Tibial nerve (tissue), 4 donors: Measurements from ENCODE around the gene ZNF385B.

Source experiments
- EP300 ChIP-seq, 2 donors: sonication (generic); formaldehyde crosslinking; IDR thresholded peaks; one replicate each; pipeline ENCODE4 v1.6.1; 2017; ENCODE audit warnings: antibody characterized with exemption in 2 of 2, mild to moderate bottlenecking in 1 of 2
- POLR2A ChIP-seq, 2 donors: fragments of 450-650 bp; IDR thresholded peaks; one replicate each; pipeline ENCODE4 v1.6.1; 2017; ENCODE audit warnings: antibody characterized with exemption in 2 of 2, mild to moderate bottlenecking in 2 of 2, moderate library complexity in 2 of 2
- TF ChIP-seq, protein P1 (sequence below), 5 experiments: fragments of 200-600 bp in 3 of 5; fragments of 450-650 bp in 2 of 5; sonication (generic) in 3 of 5; IDR thresholded peaks; one replicate each; pipeline ENCODE4 v1.5.1; 2016 to 2019; ENCODE audit warnings: antibody characterized with exemption in 5 of 5, mild to moderate bottlenecking in 3 of 5, moderate library complexity in 2 of 5

DNA sequence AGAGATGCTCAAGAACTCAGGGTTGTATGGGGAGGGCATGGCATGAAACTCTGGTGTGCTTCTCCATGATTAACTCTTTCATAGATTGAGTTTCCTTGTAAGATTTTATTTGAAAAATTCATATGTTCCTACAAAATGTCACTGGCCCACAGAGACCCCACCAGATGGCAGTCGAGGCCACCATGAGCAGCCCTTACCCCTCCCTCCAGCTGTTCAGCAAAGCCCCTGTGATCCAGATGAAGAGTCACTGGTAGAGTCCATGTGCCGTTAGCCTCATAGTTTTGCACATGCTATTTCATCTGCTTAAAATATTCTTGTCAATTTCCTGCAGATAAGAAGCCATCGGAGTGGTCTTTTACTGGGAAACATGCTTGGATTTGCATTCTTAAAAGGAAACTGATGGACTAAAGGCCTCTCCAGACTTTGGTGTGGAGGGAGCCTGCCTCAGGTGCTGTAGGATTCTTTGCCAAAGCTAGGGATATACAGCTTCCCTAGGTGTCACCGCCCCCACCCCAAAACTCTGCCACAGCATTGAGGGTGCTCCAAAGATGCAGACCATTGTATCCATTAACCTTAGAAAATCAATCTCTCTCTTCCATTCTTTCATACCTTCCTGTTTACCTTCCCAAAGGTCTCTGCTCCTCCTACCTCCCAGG, 18.8 kb downstream of the ZNF385B start:
- TF ChIP-seq, protein P1, sequence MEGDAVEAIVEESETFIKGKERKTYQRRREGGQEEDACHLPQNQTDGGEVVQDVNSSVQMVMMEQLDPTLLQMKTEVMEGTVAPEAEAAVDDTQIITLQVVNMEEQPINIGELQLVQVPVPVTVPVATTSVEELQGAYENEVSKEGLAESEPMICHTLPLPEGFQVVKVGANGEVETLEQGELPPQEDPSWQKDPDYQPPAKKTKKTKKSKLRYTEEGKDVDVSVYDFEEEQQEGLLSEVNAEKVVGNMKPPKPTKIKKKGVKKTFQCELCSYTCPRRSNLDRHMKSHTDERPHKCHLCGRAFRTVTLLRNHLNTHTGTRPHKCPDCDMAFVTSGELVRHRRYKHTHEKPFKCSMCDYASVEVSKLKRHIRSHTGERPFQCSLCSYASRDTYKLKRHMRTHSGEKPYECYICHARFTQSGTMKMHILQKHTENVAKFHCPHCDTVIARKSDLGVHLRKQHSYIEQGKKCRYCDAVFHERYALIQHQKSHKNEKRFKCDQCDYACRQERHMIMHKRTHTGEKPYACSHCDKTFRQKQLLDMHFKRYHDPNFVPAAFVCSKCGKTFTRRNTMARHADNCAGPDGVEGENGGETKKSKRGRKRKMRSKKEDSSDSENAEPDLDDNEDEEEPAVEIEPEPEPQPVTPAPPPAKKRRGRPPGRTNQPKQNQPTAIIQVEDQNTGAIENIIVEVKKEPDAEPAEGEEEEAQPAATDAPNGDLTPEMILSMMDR (IDR thresholded peaks at IDR 0.05): no peak
- no peak for TF ChIP-seq POLR2A (IDR thresholded peaks at IDR 0.05)
- TF ChIP-seq EP300 (IDR thresholded peaks at IDR 0.05): no peak
